Uterus (tissue), 4 donors: ENCODE results near the gene SLC16A9. TPM values are rescaled to one million over a fixed set of nuclear protein-coding genes. Genes with fewer than 3 reads are reported as not detected.
"Not testable (repeated sequence)": the region's sequence is repeated elsewhere in the genome, so short reads cannot be mapped to it uniquely, and the experiment has no call there.

Experiments used
- DNase-seq, 2 donors: peaks; one replicate each; pipeline ENCODE4 v3.0.0-alpha.2; 2019 to 2020
- H3K27ac ChIP-seq, 2 donors: fragments of 200-600 bp; sonication (generic); 1 replicate in 1 of 2; 2 replicates in 1 of 2; pipeline ENCODE4 v1.5.1; 2016 to 2018
- H3K27me3 ChIP-seq, 2 donors: fragments of 200-600 bp; sonication (generic); one replicate each; pipeline ENCODE4 v1.5.1; 2018 to 2019; ENCODE audit warnings: control low read depth in 1 of 2
- H3K36me3 ChIP-seq, 2 donors: fragments of 200-600 bp; sonication (generic); one replicate each; pipeline ENCODE4 v1.5.1; 2019; ENCODE audit warnings: control low read depth in 1 of 2
- H3K4me1 ChIP-seq, 2 donors: fragments of 200-600 bp; sonication (generic); one replicate each; pipeline ENCODE4 v1.5.1; 2018 to 2019; ENCODE audit warnings: control low read depth in 1 of 2
- H3K4me3 ChIP-seq, 2 donors: fragments of 200-600 bp; sonication (generic); 1 replicate in 1 of 2; 2 replicates in 1 of 2; pipeline ENCODE4 v1.5.1; 2018 to 2019; ENCODE audit warnings: mild to moderate bottlenecking in 1 of 2
- H3K9me3 ChIP-seq, 2 donors: fragments of 200-600 bp; sonication (generic); one replicate each; pipeline ENCODE4 v1.5.1; 2019; ENCODE audit warnings: control low read depth in 1 of 2
- POLR2A ChIP-seq, 2 donors: fragments of 450-650 bp; IDR thresholded peaks; one replicate each; pipeline ENCODE4 v1.6.1; 2016; ENCODE audit warnings: antibody characterized with exemption in 2 of 2, mild to moderate bottlenecking in 1 of 2, moderate library complexity in 1 of 2
- intact Hi-C: fragments of 100-400 bp; cut with DNase I; formaldehyde crosslinking; loops from one replicate; pipeline ENCODE4 v1.15.1; 2023; ENCODE audit warnings: low total_unique reads
- total RNA-seq, 4 donors: library from RNA; depleted of rRNA in 3 of 4; stranded (reverse); fragments of >200 nt in 3 of 4; gene quantifications; one replicate each; pipeline versions ENCODE4 v1.1.0 to v1.2.4, GENCODE V29; 2014 to 2023
- TF ChIP-seq, protein P1 (sequence below), 4 experiments: fragments of 200-600 bp in 2 of 4; fragments of 450-650 bp in 2 of 4; sonication (generic) in 2 of 4; IDR thresholded peaks; one replicate each; pipeline ENCODE4 v1.5.1; 2016 to 2019; ENCODE audit warnings: antibody characterized with exemption in 4 of 4, mild to moderate bottlenecking in 2 of 4, moderate library complexity in 1 of 4
- donor health status: DM: yes; HTN: yes; CAD: no.

The SLC16A9 gene
- total RNA-seq, 4 donors from 2014 or later, result 10.5 to 63.0 (median 15.9) TPM

DNA sequence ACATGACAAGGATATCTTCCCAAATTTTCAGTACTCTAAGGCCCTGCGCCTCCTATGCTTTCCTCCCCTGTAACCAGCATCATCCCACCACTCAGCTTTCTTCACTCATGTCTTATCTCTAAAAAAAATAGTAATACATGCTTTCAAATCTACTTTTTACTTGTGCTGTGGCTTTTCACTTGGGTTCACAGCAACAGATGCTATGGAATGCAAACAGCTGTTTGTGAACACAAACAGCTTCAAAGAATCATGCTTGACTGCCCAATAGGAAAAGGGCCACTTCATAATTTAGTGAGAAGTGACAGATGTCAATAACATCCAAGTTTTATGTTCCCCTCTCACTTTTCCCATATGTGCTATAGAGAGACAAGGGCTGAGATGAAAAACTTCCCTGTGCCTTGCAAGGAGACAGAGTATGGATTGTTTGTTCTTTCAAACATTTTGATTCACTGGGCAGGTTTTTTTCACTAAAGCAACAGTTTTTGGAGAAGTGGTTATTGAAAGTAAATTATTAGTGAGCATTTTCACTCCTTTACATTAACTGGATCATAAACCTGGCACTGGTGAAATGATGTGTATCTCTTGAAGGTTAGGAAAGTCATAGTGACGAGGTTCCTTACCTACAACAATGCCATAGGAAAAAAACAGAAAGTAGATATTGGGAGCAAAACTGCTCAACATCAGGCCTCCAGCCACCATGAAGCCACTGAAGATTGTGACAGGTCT is 37.3 kb downstream of the SLC16A9 start:
- Histone ChIP-seq H3K27me3 (no peaks in the 10 kb centered on the region), H3K4me3 (no peak overlapping the region), H3K27ac (no peak overlapping the region), H3K9me3 (no peaks in the 10 kb centered on the region), H3K36me3 (no peaks in the 10 kb centered on the region), H3K4me1 (peaks cover 0 to 9% of the 10 kb centered on the region in 2 donors)
- intact Hi-C loops, result no loop called here
- no peak for TF ChIP-seq POLR2A (IDR thresholded peaks at IDR 0.05)
- TF ChIP-seq, protein P1, sequence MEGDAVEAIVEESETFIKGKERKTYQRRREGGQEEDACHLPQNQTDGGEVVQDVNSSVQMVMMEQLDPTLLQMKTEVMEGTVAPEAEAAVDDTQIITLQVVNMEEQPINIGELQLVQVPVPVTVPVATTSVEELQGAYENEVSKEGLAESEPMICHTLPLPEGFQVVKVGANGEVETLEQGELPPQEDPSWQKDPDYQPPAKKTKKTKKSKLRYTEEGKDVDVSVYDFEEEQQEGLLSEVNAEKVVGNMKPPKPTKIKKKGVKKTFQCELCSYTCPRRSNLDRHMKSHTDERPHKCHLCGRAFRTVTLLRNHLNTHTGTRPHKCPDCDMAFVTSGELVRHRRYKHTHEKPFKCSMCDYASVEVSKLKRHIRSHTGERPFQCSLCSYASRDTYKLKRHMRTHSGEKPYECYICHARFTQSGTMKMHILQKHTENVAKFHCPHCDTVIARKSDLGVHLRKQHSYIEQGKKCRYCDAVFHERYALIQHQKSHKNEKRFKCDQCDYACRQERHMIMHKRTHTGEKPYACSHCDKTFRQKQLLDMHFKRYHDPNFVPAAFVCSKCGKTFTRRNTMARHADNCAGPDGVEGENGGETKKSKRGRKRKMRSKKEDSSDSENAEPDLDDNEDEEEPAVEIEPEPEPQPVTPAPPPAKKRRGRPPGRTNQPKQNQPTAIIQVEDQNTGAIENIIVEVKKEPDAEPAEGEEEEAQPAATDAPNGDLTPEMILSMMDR (IDR thresholded peaks at IDR 0.05), result no peak
- DNase-seq, result no peak

DNA sequence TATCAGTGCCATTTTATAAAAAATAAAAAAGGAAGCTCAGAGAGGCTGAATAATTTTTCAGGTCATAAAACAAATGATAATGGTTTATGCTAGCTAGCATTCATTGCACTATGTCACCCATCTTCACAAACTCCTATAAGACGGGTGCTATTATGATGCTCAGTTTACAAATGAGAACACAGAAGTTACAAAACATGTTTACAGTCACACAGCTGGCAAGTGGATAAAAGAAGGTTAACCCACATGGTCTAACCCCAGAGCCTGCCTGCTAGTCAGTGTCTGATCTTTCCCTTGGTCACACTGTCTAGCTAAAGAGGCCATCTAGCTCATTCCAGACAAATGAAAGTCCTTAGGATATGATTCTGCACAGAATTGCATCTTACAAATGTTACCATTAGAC is 39.4 kb downstream of the SLC16A9 start:
- Histone ChIP-seq H3K9me3 (no peaks in the 10 kb centered on the region), H3K27ac (no peak overlapping the region), H3K27me3 (no peaks in the 10 kb centered on the region), H3K36me3 (no peaks in the 10 kb centered on the region), H3K4me1 (peaks cover 0 to 9% of the 10 kb centered on the region in 2 donors), H3K4me3 (no peak overlapping the region)
- no peak for TF ChIP-seq POLR2A (IDR thresholded peaks at IDR 0.05)
- TF ChIP-seq, protein P1 (IDR thresholded peaks at IDR 0.05), result no peak
- no peak for DNase-seq
- intact Hi-C loops, result no loop called here

DNA sequence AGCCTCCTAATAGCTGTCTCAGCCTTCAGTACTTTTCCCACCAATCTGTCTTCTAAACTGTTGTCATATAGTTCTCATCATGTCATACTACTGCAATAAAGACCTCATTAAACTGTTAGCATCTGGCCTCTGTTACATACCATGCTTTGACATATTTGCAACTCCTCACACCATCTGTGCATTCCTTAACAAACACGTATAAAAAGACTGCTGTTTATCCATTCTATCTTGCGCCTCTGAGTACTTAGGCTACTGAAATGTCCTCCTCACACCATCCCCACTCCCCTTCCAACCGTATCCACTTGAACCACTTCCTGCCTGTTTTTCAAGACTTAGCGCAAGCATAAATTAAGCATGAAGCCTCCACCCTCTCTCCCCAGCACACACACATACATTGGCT is 41.6 kb downstream of the SLC16A9 start:
- H3K27me3 ChIP-seq, result no peaks in the 10 kb centered on the region
- TF ChIP-seq, protein P1 (IDR thresholded peaks at IDR 0.05), result no peak
- no peak for TF ChIP-seq POLR2A (IDR thresholded peaks at IDR 0.05)
- H3K36me3 ChIP-seq, result no peaks in the 10 kb centered on the region
- intact Hi-C loops, result no loop called here
- no peak for DNase-seq
- no peak overlapping the region for H3K4me3 ChIP-seq
- H3K4me1 ChIP-seq, result no peaks in the 10 kb centered on the region
- no peaks in the 10 kb centered on the region for H3K9me3 ChIP-seq
- H3K27ac ChIP-seq, result no peak overlapping the region

DNA sequence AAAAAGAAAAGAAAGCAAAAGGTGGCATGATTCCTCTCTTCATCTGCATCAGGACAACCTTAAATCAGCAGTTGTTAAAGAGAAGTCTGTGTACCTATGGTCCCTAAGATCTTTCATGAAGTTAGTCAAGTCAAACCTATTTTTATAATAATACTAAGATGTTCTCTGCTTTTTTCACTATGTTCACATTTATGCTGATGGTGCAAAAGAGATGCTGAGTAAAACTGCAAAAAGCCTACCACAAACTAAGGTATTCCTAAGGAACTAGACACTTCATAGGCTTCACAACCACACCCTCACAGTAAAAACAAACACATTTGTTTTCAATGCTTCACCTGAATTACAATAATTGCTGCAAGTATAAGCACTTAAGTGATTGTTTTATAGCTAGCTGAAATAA is 43.3 kb downstream of the SLC16A9 start:
- TF ChIP-seq, protein P1 (IDR thresholded peaks at IDR 0.05), result no peak
- TF ChIP-seq POLR2A (IDR thresholded peaks at IDR 0.05), result no peak

DNA sequence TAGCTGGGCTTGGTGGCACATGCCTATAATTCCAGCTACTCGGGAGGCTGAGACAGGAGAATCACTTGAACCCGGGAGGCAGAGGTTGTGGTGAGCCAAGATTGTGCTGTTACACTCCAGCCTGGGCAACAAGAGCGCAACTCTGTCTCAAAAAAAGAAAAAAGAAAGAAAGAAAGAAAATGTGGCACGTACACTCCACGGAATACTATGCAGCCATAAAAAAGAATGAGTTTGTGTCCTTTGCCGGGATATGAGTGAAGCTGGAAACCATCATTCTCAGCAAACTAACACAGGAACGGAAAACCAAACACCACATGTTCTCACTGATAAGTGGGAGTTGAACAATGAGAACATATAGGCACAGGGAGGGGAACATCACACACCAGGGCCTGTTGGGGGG is 46.4 kb downstream of the SLC16A9 start:
- H3K36me3 ChIP-seq, H3K27me3 ChIP-seq, H3K9me3 ChIP-seq, DNase-seq, H3K4me3 ChIP-seq, H3K4me1 ChIP-seq, intact Hi-C loops, H3K27ac ChIP-seq: not testable (repeated sequence)

More for the DNA sequence above, 43.3 kb downstream of the SLC16A9 start:
- no peak overlapping the region for H3K4me3 ChIP-seq
- H3K4me1 ChIP-seq, result no peaks in the 10 kb centered on the region
- intact Hi-C loops, result no loop called here
- no peaks in the 10 kb centered on the region for H3K36me3 ChIP-seq
- H3K27ac ChIP-seq, result no peak overlapping the region
- no peaks in the 10 kb centered on the region for H3K27me3 ChIP-seq
- H3K9me3 ChIP-seq, result no peaks in the 10 kb centered on the region
- DNase-seq, result no peak
